A549 treated with ZK216348 at 1 μM for 4 hours (cell line): ENCODE data around the gene CENPS. TPM values are rescaled to one million over a fixed set of nuclear protein-coding genes. Genes with fewer than 3 reads are reported as not detected.

ENCODE experiments used
- total RNA-seq: library from RNA; stranded (reverse); fragments of 200-300 nt; extraction: Qiagen RNA extraction; gene quantifications from 5 replicates; pipeline ENCODE4 v1.2.3, GENCODE V29; 2022; ENCODE audit warnings: low read depth

Gene CENPS
- 25.4 to 36.8 TPM (median 29.0 TPM) in 5 replicates for total RNA-seq

DNA sequence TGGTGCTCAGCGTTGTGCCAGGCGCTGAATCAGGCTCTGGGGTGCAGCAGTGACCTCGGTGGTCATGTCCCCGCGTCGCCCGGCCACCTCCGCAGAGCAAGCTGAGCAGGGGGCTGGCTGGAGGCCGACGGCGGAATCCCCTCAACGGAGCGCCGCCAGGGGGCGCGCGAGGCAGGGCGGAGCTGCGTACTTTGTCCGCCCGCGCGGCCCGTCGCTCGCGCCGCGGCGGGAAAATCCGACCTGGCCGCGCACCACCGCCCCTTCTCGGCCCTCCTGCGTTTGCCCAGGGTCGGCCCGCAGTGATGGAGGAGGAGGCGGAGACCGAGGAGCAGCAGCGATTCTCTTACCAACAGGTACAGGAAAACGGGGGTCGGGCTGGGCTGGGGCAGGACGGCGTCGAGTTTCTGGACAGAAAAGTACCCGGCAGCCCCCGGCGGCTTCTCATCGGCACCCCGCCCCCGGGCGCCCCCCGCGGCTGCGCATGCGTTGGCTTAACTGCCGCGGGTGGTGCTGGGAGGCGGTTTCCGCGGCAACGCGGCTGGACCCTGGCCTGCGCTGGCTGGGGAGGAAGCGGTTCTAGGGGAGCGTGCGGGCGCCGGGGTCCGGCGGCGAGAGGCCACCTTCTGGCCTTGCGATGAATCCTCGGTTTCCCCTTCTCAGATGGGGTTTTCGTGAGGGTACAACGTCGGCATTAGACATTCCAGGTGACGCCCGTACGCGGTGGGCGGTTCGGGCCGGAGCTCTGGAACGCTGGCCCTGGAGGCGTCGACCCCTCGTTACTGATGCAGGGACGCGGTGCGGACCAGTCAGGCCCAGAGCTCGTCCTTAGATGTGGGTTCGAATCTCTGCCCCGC, at the start of gene CENPS:
Gene CENPS (plus strand): TSS at position 218 of the 854 bp plus-strand sequence. CDS start 85 bp downstream, at position 303.

DNA sequence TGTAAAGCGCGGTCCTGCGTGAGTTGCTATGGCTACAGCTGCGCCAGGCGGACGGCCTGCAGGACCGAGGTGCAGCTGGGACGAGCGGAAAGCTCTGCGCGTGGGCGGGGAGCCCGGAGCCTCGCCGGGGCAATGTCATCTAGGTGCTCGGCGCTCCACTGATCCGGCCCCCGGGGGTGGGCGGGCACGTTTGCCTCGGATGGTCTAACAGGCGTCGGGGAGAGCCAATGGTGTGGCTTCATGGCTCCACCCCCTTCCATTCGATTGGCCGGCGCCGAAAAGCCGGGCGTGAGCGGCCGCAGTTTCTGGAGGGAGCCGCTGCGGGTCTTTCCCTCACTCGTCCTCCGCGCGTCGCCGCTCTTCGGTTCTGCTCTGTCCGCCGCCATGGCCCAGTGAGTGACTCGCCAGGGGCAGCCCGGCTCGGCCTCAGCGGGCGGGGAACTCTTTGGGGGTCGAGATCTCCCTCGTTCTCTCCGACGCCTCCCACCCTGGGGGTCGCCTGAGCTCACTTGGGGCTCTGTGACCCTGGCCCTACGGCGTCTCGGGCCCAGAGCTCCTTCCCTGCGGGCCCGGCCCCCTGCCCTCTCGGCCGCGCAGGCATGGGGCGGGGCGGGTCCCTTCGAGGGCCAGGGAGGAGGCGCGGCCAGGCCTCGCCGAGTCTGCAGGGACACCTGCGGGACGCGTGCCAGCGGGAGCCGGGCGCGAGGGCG, 31.3 kb upstream of the CENPS start, which contains the start of gene PGD:
Gene PGD (plus strand): TSS at position 331 of the 710 bp plus-strand sequence. CDS start 54 bp downstream, at position 385.

GRCh38 chr1:10449751-10450150, 19.5 kb downstream of the CENPS start, which contains the start of gene CORT:
CORT (plus strand) TSS chr1:10450031; CDS start chr1:10450224, 193 bp downstream.

GRCh38 chr1:10472220-10473144, 42.2 kb downstream of the CENPS start, which contains the start of gene DFFA:
DFFA (minus strand) TSS chr1:10472529; CDS start chr1:10472458, 71 bp downstream.

GRCh38 chr1:10474613-10475507, 44.6 kb downstream of the CENPS start, which contains the start of gene PEX14:
PEX14 (plus strand) TSS chr1:10474950; CDS start chr1:10474967, 17 bp downstream.

Other genes with a start within 250 kb of the CENPS start
- 8.8 to 15.9 TPM (median 13.1 TPM) in 5 replicates for gene KIF1B, start 219.9 kb upstream of the CENPS start, total RNA-seq
- 1,113 to 1,205 TPM (median 1,146 TPM) in 5 replicates for gene PGD, start 31.4 kb upstream of the CENPS start, total RNA-seq
- 0.25 to 0.28 TPM in 2 of 5 replicates, not detected in the others for gene CORT, start 19.6 kb downstream of the CENPS start, total RNA-seq
- gene DFFA, start 42.1 kb downstream of the CENPS start, total RNA-seq = 16.2 to 27.0 TPM (median 26.4 TPM) in 5 replicates
- gene PEX14, start 44.5 kb downstream of the CENPS start, total RNA-seq = 9.8 to 19.4 TPM (median 15.5 TPM) in 5 replicates